Pancreas (tissue), 10 donors: ENCODE measurements around the gene MAPT. TPM values are rescaled to one million over a fixed set of nuclear protein-coding genes. Genes with fewer than 3 reads are reported as not detected.
A peak's percentile ranks its signal among the peaks of the same experiment; 100 is the strongest.
"Not testable (repeated sequence)": the region's sequence is repeated elsewhere in the genome, so short reads cannot be mapped to it uniquely, and the experiment has no call there.

Source experiments
- ATAC-seq, 4 donors: fragments of 200-7000 bp; cut with Tn5 transposase; one replicate each; pipeline versions ENCODE4 v1.8.0 to v1.9.1; 2020; ENCODE audit warnings: mild to moderate bottlenecking in 4 of 4, moderate library complexity in 4 of 4
- DNase-seq, 6 donors: peaks; one replicate each; pipeline ENCODE4 v3.0.0-alpha.2; 2020
- FAIRE-seq: peaks from 2 replicates; lab custom pipeline; 2012; peaks lifted over from hg19 to GRCh38; lab: Jason Lieb, UNC
- H3K27ac ChIP-seq, 4 donors: fragments of 200-600 bp; sonication (generic); 1 replicate in 3 of 4; 2 replicates in 1 of 4; pipeline versions ENCODE4 v1.5.0 to v1.8.0; 2020
- H3K27me3 ChIP-seq, 4 donors: fragments of 200-600 bp; one replicate each; pipeline ENCODE4 v1.8.0; 2021
- H3K36me3 ChIP-seq, 3 donors: fragments of 200-600 bp; sonication (generic) in 1 of 3; one replicate each; pipeline versions ENCODE4 v1.5.0 to v1.8.0; 2020 to 2021
- H3K4me1 ChIP-seq, 3 donors: fragments of 200-600 bp; one replicate each; pipeline ENCODE4 v1.8.0; 2021
- H3K4me3 ChIP-seq, 4 donors: fragments of 200-600 bp; sonication (generic) in 2 of 4; one replicate each; pipeline versions ENCODE4 v1.5.0 to v1.8.0; 2020 to 2021
- H3K9me3 ChIP-seq, 4 donors: fragments of 200-600 bp; one replicate each; pipeline ENCODE4 v1.8.0; 2021
- WGBS, 2 donors: extraction: QIAGEN DNeasy Blood & Tissue Kit; methylation state at CpG; one replicate each; pipeline ENCODE4 v1.1.7; 2013; 5-methylcytosine and 5-hydroxymethylcytosine counted together
- intact Hi-C, 3 donors: fragments of 100-400 bp; cut with DNase I; formaldehyde crosslinking; loops; one replicate each; pipeline versions ENCODE4 v1.11.1 to v1.14.2; 2022
- polyA plus RNA-seq, 2 donors: library from polyadenylated mRNA; stranded (reverse); fragments of 200-250 nt; gene quantifications; one replicate each; pipeline ENCODE4 v1.2.3, GENCODE V29; 2013
- total RNA-seq, 6 donors: library from RNA; stranded (reverse); fragmentation: NEBNext Ultra II Directional in 4 of 6; extraction: Animal tissue kit (Norgen Biotek cat#: 25700) in 4 of 6; gene quantifications; one replicate each; pipeline versions ENCODE4 v1.2.1 to v1.2.4, GENCODE V29; 2021 to 2023
- TF ChIP-seq, protein P1 (sequence below), 4 donors: fragments of 200-600 bp; sonication (generic) in 3 of 4; IDR thresholded peaks; one replicate each; pipeline versions ENCODE4 v1.5.0 to v1.8.0; 2021; ENCODE audit warnings: antibody characterized with exemption in 4 of 4
- donor health status: healthy with polysubstance abuse.
- donor health status: DM: no; HTN: no; CAD: no; lungs with moderate emphysema.
- donor health status: DM: no; HTN: no; CAD: no.
- donor health status: control.
- donor health status: control.
- donor health status: Bipolar disorder and iron deficiency.
- donor health status: DM: yes; HTN: yes; CAD: no.
- donor health status: DM: no; HTN: no; CAD: no.
- donor health status: DM: no; HTN: no; CAD: no.
- donor health status: DM: yes; HTN: yes; CAD: no.

Gene MAPT
- total and polyA plus RNA-seq, 8 donors, result 1.1 to 3.2 (median 1.7) TPM

DNA sequence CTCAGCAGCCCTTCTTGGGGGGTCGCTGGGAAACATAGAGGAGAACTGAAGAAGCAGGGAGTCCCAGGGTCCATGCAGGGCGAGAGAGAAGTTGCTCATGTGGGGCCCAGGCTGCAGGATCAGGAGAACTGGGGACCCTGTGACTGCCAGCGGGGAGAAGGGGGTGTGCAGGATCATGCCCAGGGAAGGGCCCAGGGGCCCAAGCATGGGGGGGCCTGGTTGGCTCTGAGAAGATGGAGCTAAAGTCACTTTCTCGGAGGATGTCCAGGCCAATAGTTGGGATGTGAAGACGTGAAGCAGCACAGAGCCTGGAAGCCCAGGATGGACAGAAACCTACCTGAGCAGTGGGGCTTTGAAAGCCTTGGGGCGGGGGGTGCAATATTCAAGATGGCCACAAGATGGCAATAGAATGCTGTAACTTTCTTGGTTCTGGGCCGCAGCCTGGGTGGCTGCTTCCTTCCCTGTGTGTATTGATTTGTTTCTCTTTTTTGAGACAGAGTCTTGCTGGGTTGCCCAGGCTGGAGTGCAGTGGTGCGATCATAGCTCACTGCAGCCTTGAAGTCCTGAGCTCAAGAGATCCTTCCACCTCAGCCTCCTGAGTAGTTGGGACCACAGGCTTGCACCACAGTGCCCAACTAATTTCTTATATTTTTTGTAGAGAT is 108.1 kb downstream of the MAPT start:
- ATAC-seq, result peak; percentile 65 to 84 (median 74)
- no peaks in the 10 kb centered on the region for H3K9me3 ChIP-seq
- intact Hi-C loops, result loop anchor here in 2 of 3 donors (5.0 kb wide), 1 partner anchor 210 kb away; no protein-coding TSS in a partner anchor
- 18 to 22% methylated on average over 8 of the region's 8 CpGs for WGBS, 2 donors
- peaks cover 12 to 21% (median 15%) of the 10 kb centered on the region in 3 donors for H3K4me1 ChIP-seq
- no peaks in the 10 kb centered on the region for H3K36me3 ChIP-seq
- peak; percentile 51 for FAIRE-seq
- DNase-seq, result peak; percentile 68 to 88 (median 78)
- H3K27me3 ChIP-seq, result no peaks in the 10 kb centered on the region
- TF ChIP-seq, protein P1, sequence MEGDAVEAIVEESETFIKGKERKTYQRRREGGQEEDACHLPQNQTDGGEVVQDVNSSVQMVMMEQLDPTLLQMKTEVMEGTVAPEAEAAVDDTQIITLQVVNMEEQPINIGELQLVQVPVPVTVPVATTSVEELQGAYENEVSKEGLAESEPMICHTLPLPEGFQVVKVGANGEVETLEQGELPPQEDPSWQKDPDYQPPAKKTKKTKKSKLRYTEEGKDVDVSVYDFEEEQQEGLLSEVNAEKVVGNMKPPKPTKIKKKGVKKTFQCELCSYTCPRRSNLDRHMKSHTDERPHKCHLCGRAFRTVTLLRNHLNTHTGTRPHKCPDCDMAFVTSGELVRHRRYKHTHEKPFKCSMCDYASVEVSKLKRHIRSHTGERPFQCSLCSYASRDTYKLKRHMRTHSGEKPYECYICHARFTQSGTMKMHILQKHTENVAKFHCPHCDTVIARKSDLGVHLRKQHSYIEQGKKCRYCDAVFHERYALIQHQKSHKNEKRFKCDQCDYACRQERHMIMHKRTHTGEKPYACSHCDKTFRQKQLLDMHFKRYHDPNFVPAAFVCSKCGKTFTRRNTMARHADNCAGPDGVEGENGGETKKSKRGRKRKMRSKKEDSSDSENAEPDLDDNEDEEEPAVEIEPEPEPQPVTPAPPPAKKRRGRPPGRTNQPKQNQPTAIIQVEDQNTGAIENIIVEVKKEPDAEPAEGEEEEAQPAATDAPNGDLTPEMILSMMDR (IDR thresholded peaks at IDR 0.05), result peak; percentile 93 to 97 (median 95)
- H3K4me3 ChIP-seq, result no peak overlapping the region
- peak overlapping the region in 1 of 4 donors; percentile 80 for H3K27ac ChIP-seq

DNA sequence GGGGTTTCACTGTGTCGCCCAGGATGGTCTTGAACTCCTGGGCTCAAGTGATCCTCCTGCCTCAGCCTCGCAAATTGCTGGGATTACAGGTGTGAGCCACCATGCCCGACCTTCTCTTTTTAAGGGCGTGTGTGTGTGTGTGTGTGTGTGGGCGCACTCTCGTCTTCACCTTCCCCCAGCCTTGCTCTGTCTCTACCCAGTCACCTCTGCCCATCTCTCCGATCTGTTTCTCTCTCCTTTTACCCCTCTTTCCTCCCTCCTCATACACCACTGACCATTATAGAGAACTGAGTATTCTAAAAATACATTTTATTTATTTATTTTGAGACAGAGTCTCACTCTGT is 108.6 kb downstream of the MAPT start:
- 63% methylated on average over 7 of the region's 7 CpGs for WGBS, 2 donors
- Histone ChIP-seq H3K9me3 (no peaks in the 10 kb centered on the region), H3K27me3 (no peaks in the 10 kb centered on the region), H3K36me3 (no peaks in the 10 kb centered on the region), H3K4me3 (no peak overlapping the region), H3K4me1 (peaks cover 12 to 21% (median 15%) of the 10 kb centered on the region in 3 donors), H3K27ac (peak overlapping the region in 2 of 4 donors; percentile 56 to 80)
- DNase-seq, result no peak
- FAIRE-seq, result no peak
- no peak for ATAC-seq
- TF ChIP-seq, protein P1 (IDR thresholded peaks at IDR 0.05), result no peak
- intact Hi-C loops, result loop anchor here in 2 of 3 donors (5.0 kb wide), 1 partner anchor 209 kb away; no protein-coding TSS in a partner anchor

DNA sequence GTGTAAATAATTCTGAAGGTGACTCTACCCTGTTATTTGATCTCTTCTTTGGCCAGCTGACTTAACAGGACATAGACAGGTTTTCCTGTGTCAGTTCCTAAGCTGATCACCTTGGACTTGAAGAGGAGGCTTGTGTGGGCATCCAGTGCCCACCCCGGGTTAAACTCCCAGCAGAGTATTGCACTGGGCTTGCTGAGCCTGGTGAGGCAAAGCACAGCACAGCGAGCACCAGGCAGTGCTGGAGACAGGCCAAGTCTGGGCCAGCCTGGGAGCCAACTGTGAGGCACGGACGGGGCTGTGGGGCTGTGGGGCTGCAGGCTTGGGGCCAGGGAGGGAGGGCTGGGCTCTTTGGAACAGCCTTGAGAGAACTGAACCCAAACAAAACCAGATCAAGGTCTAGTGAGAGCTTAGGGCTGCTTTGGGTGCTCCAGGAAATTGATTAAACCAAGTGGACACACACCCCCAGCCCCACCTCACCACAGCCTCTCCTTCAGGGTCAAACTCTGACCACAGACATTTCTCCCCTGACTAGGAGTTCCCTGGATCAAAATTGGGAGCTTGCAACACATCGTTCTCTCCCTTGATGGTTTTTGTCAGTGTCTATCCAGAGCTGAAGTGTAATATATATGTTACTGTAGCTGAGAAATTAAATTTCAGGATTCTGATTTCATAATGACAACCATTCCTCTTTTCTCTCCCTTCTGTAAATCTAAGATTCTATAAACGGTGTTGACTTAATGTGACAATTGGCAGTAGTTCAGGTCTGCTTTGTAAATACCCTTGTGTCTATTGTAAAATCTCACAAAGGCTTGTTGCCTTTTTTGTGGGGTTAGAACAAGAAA is 109.8 kb downstream of the MAPT start:
- H3K36me3 ChIP-seq, result no peaks in the 10 kb centered on the region
- peaks cover 12 to 21% (median 15%) of the 10 kb centered on the region in 3 donors for H3K4me1 ChIP-seq
- TF ChIP-seq, protein P1 (IDR thresholded peaks at IDR 0.05), result no peak
- FAIRE-seq (no peak), ATAC-seq (peak; percentile 85 to 91 (median 87)), DNase-seq (peak; percentile 90 to 97 (median 93))
- no peaks in the 10 kb centered on the region for H3K9me3 ChIP-seq
- H3K4me3 ChIP-seq, result no peak overlapping the region
- no peaks in the 10 kb centered on the region for H3K27me3 ChIP-seq
- 9 to 13% methylated on average over 6 of the region's 6 CpGs for WGBS, 2 donors
- H3K27ac ChIP-seq, result peak overlapping the region; percentile 0 to 80 (median 32)
- intact Hi-C loops, result loop anchor here in 2 of 3 donors (5.0 kb wide), 1 partner anchor 208 kb away; no protein-coding TSS in a partner anchor

DNA sequence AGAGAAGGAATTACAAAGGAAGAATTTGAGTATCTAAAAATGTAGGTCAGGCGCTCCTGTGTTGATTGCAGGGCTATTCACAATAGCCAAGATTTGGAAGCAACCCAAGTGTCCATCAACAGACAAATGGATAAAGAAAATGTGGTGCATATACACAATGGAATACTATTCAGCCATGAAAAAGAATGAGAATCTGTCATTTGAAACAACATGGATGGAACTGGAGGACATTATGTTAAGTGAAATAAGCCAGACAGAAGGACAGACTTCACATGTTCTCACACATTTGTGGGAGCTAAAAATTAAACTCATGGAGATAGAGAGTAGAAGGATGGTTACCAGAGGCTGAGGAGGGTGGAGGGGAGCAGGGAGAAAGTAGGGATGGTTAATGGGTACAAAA is 111.7 kb downstream of the MAPT start:
- H3K4me1 ChIP-seq, result peaks cover 12 to 21% (median 15%) of the 10 kb centered on the region in 3 donors
- H3K9me3 ChIP-seq, FAIRE-seq, intact Hi-C loops, H3K27ac ChIP-seq, ATAC-seq, H3K27me3 ChIP-seq, DNase-seq, H3K4me3 ChIP-seq, H3K36me3 ChIP-seq: not testable (repeated sequence)
- WGBS, 2 donors, result 97 to 98% methylated on average over 1 of the region's 1 CpG

DNA sequence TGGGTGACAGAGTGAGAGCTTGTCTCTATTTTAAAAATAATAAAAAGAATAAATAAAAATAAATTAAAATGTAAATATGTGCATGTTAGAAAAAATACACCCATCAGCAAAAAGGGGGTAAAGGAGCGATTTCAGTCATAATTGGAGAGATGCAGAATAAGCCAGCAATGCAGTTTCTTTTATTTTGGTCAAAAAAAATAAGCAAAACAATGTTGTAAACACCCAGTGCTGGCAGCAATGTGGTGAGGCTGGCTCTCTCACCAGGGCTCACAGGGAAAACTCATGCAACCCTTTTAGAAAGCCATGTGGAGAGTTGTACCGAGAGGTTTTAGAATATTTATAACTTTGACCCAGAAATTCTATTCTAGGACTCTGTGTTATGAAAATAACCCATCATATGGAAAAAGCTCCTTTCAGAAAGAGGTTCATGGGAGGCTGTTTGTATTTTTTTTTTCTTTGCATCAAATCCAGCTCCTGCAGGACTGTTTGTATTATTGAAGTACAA is 113.2 kb downstream of the MAPT start:
- no peak for ATAC-seq
- intact Hi-C loops, result no loop called here
- 81 to 87% methylated on average over 2 of the region's 2 CpGs for WGBS, 2 donors
- H3K27me3 ChIP-seq, result no peaks in the 10 kb centered on the region
- no peak for DNase-seq
- no peak overlapping the region for H3K4me3 ChIP-seq
- H3K36me3 ChIP-seq, result no peaks in the 10 kb centered on the region
- peaks cover 12 to 21% (median 15%) of the 10 kb centered on the region in 3 donors for H3K4me1 ChIP-seq
- no peak overlapping the region for H3K27ac ChIP-seq
- TF ChIP-seq, protein P1 (IDR thresholded peaks at IDR 0.05), result no peak
- no peaks in the 10 kb centered on the region for H3K9me3 ChIP-seq
- FAIRE-seq, result no peak
